GM18498 (cell line): ENCODE measurements around the gene TOPAZ1.
A peak's percentile ranks its signal among the peaks of the same experiment; 100 is the strongest.
"Not testable (repeated sequence)": the region's sequence is repeated elsewhere in the genome, so short reads cannot be mapped to it uniquely, and the experiment has no call there.

Experiments
- ATAC-seq: cut with Tn5 transposase; IDR thresholded peaks from one replicate; pipeline ENCODE4 v1.9.1; 2021; ENCODE audit warnings: mild to moderate bottlenecking, moderate library complexity; ENCODE audit not compliant: unreplicated experiment

The TOPAZ1 gene

DNA sequence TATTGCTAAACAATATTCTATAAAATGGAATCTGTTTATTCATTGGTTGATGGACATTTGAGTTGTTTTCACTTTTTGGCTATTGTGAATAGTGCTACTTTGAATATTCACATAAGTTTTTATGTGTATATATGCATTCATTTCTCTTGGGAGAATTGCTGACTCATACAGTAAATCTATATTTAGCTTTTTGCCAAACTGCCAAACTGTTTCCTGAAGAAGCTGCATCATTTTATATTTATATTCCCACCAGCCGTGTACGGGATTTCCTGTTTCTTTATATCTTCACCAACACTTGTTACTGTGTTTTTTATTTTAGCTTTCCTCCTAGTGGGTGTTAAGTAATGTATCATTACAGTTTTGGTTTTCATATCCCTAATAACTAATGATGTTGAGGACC, 84.3 kb downstream of the TOPAZ1 start:
- no peak for ATAC-seq

- ATAC-seq, result no peak
Observed at GRCh38 chr3:44326515-44326914, 84.8 kb downstream of the TOPAZ1 start.

GRCh38 chr3:44329946-44330345, 88.3 kb downstream of the TOPAZ1 start:
- no peak for ATAC-seq

- ATAC-seq, result no peak
Observed at GRCh38 chr3:44330444-44330843, 88.8 kb downstream of the TOPAZ1 start.

DNA sequence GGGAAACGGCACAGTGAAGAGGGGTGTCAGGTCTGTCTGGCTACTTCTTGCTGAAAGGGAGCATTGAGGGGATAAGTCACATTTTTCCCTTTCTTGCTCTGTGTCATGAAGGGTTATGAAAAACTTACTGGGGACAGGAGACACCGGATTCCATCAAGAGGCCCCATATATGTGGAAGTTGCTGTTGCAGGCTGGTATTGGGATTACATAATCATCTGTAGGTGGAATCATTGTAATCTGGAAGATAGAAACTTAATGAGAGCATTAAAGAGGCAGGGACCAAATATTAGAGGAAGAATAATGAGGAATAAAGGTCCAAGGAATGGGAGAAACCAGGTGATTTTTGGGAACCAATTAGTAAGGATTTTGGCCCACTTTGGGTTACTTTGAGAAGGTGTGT, 92.6 kb downstream of the TOPAZ1 start:
- no peak for ATAC-seq

- ATAC-seq, result no peak
Observed at GRCh38 chr3:44337248-44337785, 95.6 kb downstream of the TOPAZ1 start.

DNA sequence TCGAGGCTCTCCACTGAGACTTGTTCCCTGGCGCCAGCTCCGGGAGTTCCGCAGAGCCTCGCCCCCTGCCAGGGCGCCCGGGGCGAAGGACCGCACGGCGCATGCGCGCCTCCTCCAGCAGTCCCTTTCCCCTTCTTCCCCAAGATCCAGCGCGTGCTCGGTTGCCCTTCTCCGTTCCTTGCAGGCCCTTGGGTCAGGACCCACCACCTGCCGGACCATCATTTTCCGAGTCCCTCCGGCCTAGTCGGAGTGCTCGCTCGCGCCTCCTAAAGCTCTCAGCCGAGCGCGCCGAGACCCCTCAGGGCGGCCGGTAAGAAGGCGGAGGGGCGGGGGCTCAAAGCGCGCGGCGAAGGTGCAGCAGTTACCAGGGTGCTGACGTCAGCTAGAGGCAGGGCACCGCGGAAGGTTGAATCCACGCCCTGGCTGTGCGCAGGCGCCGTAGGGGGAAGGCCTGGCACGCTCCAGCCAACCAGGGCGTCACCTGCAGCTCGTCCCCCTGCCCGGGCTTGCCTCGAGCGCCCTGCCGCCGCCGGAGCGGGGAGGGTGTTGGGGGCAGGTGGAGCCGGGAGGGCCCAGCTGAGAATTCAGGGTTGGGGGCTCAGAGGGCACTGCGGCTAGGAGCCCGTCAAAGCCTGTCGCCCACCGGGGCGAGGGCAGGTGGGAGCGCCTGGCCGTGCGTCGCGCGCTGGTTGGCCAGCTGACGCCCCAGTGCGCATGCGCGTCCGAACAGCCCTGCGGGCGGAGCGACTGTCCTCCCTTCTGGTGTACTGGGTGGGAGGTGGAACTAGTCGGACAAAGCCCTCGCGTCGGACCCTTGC, 96.5 kb downstream of the TOPAZ1 start, which contains the start of gene TCAIM:
Gene TCAIM, plus strand, starts transcription at position 757 of the 818 bp plus-strand sequence. CDS start 16,017 bp downstream, outside the sequence.
- ATAC-seq, result peak; percentile 94

DNA sequence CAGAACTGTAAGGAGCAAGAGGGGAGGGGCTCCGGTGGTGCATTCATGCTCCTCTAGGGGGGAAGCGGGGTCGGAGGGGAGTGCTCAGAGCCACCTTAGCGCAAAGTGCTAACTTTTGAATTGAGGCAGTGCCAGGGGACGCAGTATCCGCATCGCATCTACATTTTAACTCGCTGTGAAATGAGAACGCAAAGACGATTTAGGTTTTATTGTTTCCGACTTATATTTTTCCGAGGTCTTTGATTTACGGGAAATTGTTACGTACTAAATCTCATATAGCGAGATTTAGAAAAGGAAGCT, 97.1 kb downstream of the TOPAZ1 start:
- ATAC-seq, result no peak

DNA sequence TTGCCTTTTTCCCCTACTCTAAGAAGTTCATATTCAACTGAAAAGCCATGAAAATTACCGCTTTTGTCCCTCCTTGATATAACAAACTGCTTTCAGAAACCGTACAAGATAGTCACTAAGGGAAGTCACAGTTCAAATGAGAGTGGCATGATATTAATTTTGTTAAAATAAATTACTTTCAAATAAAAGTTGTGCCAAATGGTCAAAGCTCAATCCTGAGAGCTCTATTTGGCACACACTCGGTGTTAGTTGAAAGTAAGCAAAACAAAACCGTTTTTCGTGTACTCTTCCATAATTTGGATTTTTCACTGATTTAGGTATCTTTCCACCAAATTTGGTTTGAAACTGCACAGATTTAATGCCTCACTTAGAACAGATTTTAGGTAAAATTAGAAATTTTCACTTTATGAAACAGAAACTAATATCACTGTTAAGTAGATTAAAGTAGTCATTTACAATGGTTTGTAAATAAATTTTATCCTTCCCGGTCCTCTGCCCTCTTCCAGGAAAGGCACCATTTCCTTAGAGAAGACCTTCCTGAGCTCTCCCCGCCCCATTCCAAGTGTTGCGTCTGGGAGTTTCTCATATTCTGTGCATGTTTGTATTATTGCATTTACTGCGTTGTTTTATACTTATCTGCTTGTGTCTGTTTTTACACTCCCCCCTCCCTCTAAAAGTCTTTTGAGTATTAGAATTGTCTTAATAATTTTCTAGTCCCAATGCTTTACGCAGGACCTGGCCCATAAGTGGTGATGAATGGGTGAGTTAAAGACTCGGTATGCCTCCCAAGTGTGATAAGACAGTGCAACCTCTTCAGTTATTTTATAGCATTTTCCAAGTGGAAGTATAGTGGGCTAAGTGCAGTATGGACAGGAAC, 97.7 kb downstream of the TOPAZ1 start:
- ATAC-seq, result no peak

DNA sequence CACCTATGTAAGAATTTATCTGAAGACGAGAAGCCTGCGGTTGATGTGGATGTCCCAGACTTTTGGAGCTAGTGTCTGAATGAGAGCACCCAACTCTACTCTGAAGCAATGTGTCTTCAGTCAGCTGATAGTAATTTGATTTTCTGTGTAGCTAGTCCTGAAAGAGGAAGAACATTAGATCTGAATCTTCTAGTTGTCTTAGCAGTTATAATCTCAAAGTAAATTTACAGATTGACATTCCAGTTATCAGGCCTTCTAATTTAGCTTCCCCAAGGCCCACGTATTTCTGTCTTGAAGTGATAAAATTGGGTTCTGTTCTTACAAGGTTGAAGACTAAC, 98.3 kb downstream of the TOPAZ1 start:
- no peak for ATAC-seq

DNA sequence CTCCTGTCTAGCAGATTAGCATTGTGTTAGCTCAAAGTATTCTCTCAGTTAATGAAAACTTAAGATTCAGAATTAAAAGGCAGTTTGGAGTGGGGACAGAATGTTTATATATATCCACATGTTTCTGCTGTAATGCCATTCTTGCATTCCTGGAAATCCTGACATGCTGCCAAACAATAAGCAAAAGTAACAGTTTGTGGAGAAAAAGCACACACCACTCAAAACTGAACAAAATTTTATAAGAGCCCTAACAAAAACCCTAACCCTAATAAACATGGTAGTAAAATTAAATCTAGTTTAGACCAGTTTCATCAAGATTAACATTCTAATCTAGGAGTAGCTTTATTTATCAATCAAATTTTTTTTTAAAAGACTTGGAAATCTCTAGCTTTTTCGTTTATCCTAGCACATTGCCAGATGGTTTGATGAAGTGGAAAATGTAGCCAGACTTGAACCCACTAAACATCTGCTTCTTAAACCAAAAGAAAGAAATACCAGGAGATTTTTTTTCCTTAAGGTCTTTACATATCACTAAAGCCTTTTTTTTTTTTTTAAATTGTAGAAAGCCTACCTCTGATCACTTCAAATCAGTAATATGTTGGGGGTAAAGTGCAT, 100.6 kb downstream of the TOPAZ1 start:
- ATAC-seq, result no peak

- no peak for ATAC-seq
Observed at GRCh38 chr3:44343421-44343820, 101.7 kb downstream of the TOPAZ1 start.

DNA sequence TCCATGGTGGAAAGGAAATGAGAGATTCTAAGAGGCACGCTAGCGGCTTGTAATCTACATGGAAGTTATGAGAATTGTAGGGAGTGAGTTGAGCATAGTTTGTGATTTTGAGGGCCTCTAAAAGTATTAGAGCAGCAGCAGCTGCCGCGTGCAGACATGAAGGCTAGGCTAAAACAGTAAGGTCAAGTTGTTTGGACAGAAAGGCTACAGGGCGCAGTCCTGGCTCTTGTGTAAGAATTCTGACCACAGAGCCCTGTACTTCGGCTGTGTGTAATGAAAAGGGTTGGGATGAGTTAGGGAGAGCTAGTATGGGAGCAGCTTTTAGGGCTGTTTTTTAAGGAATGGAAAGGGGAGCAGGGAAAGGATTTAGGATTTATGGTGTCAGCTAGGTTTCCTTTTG, 104.9 kb downstream of the TOPAZ1 start:
- not testable (repeated sequence) for ATAC-seq

- no peak for ATAC-seq
Observed at GRCh38 chr3:44348993-44349392, 107.3 kb downstream of the TOPAZ1 start.

GRCh38 chr3:44353355-44353924, 111.8 kb downstream of the TOPAZ1 start:
- no peak for ATAC-seq

GRCh38 chr3:44355362-44356033, 113.8 kb downstream of the TOPAZ1 start:
- no peak for ATAC-seq

DNA sequence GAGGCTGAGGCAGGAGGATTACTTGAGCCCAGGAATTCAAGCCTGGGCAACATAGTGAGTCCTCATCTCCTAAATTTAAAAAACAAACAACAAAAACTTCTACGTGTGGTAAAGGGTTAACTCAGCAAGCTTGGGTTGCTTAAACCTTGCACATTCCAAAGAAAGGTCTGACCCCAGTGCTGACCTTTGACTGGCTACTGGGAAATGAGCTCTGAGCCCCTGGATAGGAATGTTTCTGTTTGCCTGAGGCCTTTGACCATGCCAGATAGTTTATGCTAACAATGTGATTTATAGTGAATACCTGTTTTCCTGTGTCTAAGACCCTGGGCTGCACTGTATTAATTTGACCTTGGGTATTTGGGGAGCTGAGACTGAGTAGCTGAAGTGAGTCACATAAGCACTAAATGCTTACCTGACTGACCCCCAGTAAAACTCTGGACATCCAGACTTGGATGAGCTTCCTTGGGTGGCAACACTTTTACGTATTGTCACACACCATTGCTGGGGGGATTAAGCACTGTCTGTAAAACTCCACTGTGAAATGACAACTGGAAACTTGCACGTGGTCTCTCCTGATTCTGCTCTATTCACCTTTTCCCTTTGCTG, 117.6 kb downstream of the TOPAZ1 start:
- no peak for ATAC-seq

DNA sequence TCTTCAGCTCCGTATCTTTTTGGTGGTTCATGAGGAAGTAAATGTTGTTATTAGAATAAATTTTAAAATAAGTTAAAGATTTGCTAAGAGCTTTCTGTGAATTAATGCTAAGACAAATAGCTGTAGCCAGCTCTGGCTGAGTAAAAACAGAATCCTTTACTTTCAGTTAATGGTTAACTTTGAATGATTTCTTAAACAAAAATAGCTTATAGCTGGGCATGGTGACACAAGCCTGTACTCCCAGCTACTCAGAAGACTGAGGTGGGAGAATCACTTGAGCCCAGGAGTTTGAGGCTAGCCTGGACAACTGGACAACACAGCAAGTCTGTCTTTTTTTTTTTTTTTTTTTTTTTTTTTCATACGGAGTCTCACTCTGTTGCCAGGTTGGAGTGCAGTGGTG, 121.9 kb downstream of the TOPAZ1 start:
- ATAC-seq, result no peak

GRCh38 chr3:44365952-44366351, 124.3 kb downstream of the TOPAZ1 start:
- ATAC-seq, result no peak

- no peak for ATAC-seq
Observed at GRCh38 chr3:44375450-44375849, 133.8 kb downstream of the TOPAZ1 start.
